GM21360 (cell line): Measurements from ENCODE around the gene ADGRG7.
A peak's percentile ranks its signal among the peaks of the same experiment; 100 is the strongest.

ENCODE experiments used
- ATAC-seq: cut with Tn5 transposase; IDR thresholded peaks from one replicate; pipeline ENCODE4 v1.9.1; 2021; ENCODE audit warnings: mild to moderate bottlenecking, moderate library complexity; ENCODE audit not compliant: unreplicated experiment

ADGRG7 gene

GRCh38 chr3:100591411-100591810 is 18.0 kb upstream of the ADGRG7 start:
- ATAC-seq = no peak

GRCh38 chr3:100600181-100601042 is 9.0 kb upstream of the ADGRG7 start:
- no peak for ATAC-seq

- no peak for ATAC-seq
These were observed 6.6 kb upstream of the ADGRG7 start for GRCh38 chr3:100602506-100603444.

- no peak for ATAC-seq
These were observed 5.9 kb upstream of the ADGRG7 start for GRCh38 chr3:100603469-100603868.

DNA sequence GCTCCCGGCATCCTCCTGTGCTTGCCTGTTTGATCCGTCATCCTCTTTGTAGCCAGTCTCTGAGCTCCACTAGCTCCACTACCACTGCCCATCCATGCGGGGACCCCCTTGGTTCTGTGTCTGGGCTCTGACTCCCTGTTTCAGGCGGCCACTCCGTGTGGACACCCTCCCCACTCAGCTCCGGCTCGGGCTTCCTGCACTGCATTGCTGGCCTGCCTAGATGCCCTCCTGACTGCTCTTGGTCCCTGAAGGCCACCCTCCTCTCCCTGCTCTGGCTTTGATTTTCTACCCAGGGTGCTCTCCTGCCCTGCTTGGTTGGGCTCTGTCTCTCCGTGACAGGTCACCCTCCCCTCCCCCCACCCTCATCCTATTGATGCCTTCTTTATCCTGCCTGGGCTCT is 4.0 kb upstream of the ADGRG7 start:
- no peak for ATAC-seq

GRCh38 chr3:100606894-100607512 is 2.4 kb upstream of the ADGRG7 start:
- ATAC-seq = peak; percentile 63

- no peak for ATAC-seq
These were observed 562 bp downstream of the ADGRG7 start for GRCh38 chr3:100609963-100610362.

- ATAC-seq = no peak
These were observed 1.8 kb downstream of the ADGRG7 start for GRCh38 chr3:100611221-100611620.

- no peak for ATAC-seq
These were observed 4.5 kb downstream of the ADGRG7 start for GRCh38 chr3:100613721-100614390.

DNA sequence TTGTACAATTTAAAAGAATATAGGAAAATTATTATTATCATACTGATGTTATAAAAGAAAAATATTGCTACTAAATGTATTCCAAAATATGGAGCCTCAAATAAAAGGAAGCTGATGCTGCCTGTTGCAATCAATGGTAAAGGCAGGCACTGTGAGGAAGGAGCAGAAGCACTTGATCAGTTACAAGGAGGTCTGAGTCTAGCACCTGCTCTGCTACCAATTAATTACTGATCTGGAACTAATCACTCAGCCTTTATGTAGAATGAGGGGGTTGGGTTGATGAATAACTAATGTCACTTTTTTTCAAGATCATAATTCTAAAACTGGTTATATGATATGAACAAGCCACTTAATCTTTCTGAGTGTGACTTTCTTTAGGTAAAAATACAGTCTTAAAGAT is 5.5 kb downstream of the ADGRG7 start:
- ATAC-seq = no peak

GRCh38 chr3:100615684-100616083 is 6.3 kb downstream of the ADGRG7 start:
- no peak for ATAC-seq

DNA sequence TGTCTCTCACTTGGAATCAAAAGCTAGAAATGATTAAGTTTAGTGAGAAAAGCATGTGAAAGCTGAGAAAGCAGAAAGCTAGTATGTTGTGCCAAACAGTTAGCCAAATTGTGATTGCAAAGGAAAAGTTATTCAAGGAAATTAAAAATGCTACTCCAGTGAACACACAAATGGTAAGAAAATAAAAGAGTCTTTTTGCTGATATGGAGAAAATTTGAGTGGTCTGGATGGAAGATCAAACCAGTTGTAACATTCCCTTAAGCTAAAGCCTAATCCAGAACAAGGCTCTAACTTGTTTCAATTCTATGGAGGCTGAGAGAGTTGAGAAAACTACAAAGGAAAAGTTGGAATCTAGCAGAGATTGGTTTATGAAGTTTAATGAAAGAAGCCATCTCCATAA is 11.8 kb downstream of the ADGRG7 start:
- ATAC-seq = no peak

GRCh38 chr3:100627491-100627890 is 18.1 kb downstream of the ADGRG7 start:
- no peak for ATAC-seq

DNA sequence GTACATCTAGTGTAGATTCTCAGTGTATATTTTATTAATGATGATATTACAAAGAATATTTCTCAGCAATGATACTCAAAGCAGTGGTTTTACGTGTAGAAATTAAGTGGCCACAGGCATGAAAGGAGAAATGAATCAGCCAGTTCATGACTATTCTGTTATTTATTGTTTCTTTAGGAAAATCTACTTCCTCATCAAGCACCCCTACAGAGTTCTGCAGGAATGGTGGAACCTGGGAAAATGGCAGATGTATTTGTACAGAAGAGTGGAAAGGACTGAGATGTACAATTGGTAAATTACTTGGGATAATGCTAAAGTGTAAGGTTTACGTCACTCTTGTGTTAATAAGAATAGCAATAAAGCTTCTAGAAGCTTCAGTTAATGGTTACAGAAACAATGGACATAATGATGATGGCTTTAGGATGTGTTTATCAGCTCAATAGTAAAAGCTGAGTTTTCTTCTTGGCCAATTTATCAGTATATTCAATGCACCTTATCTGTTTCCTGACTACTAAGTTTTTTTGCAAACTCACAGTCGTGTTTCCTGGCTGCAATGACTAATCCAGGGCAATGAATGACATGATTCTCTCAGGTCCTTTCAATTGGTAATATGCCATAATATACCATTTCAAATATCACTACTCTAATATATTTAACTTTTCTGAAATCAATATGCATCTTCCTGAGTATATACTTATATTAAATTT is 20.2 kb downstream of the ADGRG7 start:
- ATAC-seq = no peak

GRCh38 chr3:100630664-100631063 is 21.3 kb downstream of the ADGRG7 start:
- no peak for ATAC-seq

GRCh38 chr3:100631236-100631635 is 21.8 kb downstream of the ADGRG7 start:
- ATAC-seq = no peak

- ATAC-seq = no peak
These were observed 25.3 kb downstream of the ADGRG7 start for GRCh38 chr3:100634493-100635272.

DNA sequence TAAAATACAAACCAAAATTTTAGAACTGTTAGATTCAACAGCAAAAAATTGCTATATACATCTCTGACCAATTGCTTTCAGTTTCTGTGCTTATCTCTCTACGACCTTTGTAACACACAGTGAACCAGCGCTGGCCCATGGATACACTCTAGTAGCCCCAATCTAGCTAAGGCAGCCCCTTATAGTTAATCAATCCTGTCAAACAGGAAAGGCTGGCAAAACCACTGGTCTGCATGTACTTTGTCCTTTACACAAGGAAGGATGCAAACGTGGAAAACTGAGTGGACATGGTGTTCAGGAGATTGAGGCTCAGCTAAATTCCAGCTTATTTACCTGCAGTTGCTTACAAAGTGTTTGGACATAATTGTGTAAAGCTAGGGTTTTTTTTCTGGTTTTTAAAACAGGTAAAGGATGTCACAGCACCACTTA is 25.9 kb downstream of the ADGRG7 start:
- no peak for ATAC-seq

DNA sequence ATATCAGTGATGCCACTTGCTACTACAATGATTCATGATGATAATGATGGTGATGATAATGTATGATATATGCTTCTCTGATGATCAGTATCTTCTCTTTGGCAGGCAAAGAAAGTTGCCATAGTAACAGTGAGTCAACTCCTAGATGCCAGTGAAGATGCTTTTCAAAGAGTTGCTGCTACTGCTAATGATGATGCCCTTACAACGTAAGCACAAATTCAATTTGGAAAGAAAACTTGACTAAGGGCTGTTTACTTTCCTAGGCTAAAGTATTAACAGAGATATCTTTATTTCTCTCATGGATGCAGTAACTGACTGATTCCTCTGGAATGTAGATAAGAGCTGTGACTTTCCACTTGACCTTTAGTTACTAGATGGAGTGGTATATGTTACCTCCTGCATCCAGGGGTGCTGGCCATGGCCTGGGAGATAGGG is 27.8 kb downstream of the ADGRG7 start:
- ATAC-seq = no peak
